ENCODE measurements around the gene MAGOH. TPM values are rescaled to one million over a fixed set of nuclear protein-coding genes. Genes with fewer than 3 reads are reported as not detected.
A peak's percentile ranks its signal among the peaks of the same experiment; 100 is the strongest.

Gene MAGOH
- total RNA-seq, 4 donors from 2014 or later, result 28.2 to 37.6 (median 32.7) TPM

DNA sequence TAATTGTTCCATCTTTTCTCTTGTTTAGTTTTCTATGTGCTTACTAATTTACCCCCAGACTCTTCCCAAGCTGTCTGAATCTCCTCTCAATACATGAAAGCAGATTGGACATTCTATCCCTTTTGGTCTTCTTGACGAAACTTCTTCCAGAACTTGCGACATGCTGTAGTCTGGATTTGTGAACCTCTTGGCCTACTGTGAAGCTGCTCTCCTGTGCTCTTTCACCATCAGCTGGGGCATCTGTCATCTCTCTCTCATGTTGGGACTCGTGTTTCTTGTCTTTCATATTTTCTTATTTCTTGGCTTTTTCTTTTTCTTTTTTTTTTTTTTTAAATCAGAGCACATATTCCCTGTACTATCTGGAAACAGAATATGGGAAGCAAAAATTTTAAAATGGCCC is 34.9 kb downstream of the MAGOH start:
- Histone ChIP-seq H3K4me1 (peaks cover 9 to 12% (median 10%) of the 10 kb centered on the region in 4 donors), H3K9me3 (peaks cover 0 to 4% (median 0%) of the 10 kb centered on the region in 4 donors), H3K27me3 (no peaks in the 10 kb centered on the region), H3K4me3 (no peak overlapping the region), H3K36me3 (peaks cover 28 to 79% (median 54%) of the 10 kb centered on the region in 4 donors), H3K27ac (replicated peaks in 1 of 4) (no peak overlapping the region)
- TF ChIP-seq, protein P1, sequence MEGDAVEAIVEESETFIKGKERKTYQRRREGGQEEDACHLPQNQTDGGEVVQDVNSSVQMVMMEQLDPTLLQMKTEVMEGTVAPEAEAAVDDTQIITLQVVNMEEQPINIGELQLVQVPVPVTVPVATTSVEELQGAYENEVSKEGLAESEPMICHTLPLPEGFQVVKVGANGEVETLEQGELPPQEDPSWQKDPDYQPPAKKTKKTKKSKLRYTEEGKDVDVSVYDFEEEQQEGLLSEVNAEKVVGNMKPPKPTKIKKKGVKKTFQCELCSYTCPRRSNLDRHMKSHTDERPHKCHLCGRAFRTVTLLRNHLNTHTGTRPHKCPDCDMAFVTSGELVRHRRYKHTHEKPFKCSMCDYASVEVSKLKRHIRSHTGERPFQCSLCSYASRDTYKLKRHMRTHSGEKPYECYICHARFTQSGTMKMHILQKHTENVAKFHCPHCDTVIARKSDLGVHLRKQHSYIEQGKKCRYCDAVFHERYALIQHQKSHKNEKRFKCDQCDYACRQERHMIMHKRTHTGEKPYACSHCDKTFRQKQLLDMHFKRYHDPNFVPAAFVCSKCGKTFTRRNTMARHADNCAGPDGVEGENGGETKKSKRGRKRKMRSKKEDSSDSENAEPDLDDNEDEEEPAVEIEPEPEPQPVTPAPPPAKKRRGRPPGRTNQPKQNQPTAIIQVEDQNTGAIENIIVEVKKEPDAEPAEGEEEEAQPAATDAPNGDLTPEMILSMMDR (IDR thresholded peaks at IDR 0.05), result no peak
- DNase-seq (ENCODE audit: extremely low spot score), result no peak
- 91% methylated on average over 3 of the region's 3 CpGs for WGBS
- intact Hi-C loops (cut with DNase I), result no loop called here

DNA sequence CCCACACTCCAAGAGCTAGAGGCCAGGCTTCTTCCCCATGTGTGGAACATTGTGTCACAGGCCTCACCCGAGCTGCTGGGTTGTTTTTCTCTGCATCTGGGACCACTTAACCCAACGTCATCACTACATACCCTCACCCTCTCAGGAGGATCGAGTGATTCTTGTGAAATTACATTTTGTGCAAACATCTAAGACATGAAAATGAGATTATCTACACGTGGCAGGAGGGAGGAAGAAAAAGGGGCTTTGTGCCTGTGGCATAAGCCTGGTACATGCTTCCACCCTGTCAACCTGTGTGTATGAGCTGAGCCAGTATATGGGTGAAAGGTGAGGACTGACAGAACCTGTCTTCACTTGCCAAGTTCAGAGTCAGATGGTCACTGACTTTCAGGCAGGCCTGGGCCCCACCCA is 40.1 kb downstream of the MAGOH start:
- H3K4me3 ChIP-seq, result peak overlapping the region in 3 of 4 donors; percentile 82 to 99 (median 99)

DNA sequence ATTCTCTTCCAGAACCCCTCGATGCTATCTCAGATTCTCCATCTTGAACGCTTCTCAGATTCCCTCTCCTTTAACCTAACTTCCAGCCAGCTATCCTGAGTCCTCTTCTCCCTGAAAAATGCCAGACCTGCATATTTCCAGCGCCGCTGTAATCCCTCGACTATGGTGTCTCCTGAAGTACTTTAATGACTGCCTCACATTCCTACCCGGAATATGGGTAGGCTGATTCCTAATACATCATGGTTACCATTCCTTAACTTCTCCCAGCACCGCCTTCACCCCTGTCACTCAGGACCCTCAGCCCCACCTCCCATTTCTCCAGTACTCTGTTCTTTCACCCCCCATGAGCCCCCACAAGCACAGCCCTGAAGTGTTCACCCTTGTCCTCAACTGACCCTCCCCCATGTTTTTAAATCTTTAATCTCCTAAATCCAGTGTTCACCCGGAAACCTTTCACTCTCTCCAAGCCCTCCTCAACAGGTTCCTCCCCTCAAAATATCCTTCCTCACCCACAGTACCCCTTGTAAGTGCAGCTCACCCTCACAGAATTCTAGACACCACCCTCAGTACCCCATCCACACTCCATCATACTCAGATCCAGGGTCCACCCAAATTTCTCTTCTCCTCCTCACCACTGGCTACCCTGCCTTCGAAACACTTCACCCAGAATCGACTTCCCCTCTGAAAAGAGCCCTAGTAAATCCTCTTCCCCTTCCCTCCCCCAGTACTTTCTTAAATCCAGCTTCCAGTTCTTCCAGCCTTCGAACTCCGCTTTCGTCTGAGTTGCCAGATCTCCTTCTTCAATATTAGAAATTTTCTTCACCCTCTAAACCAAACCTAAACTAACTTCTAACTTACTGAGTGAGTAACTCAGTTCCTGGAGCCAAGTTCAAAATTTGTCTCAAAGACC is 40.8 kb downstream of the MAGOH start:
- Histone ChIP-seq H3K4me3 (peak overlapping the region; percentile 82 to 99 (median 92)), H3K4me1 (peaks cover 33 to 42% (median 39%) of the 10 kb centered on the region in 4 donors), H3K9me3 (no peaks in the 10 kb centered on the region), H3K27me3 (no peaks in the 10 kb centered on the region), H3K36me3 (peaks cover 0 to 20% (median 17%) of the 10 kb centered on the region in 4 donors), H3K27ac (replicated peaks in 1 of 4) (peak overlapping the region; percentile 97 to 100 (median 98))
- intact Hi-C loops (cut with DNase I), result no loop called here
- no peak for DNase-seq (ENCODE audit: extremely low spot score)
- TF ChIP-seq, protein P1 (IDR thresholded peaks at IDR 0.05), result no peak
- TF ChIP-seq POLR2A (IDR thresholded peaks at IDR 0.05; ENCODE audit: low read depth), result no peak
- no peak for TF ChIP-seq POLR2AphosphoS5 (IDR thresholded peaks at IDR 0.05)
- no peak for TF ChIP-seq EP300 (IDR thresholded peaks at IDR 0.05)
- WGBS, result 34% methylated on average over 13 of the region's 13 CpGs

More for the DNA sequence above, 40.1 kb downstream of the MAGOH start:
- 55% methylated on average over 4 of the region's 4 CpGs for WGBS
- H3K27me3 ChIP-seq, result no peaks in the 10 kb centered on the region
- TF ChIP-seq EP300 (IDR thresholded peaks at IDR 0.05) (no peak), POLR2A (IDR thresholded peaks at IDR 0.05; ENCODE audit: low read depth) (no peak), POLR2AphosphoS5 (IDR thresholded peaks at IDR 0.05) (peak; percentile 28 to 55)
- TF ChIP-seq, protein P1 (IDR thresholded peaks at IDR 0.05), result no peak
- no peak for DNase-seq (ENCODE audit: extremely low spot score)
- H3K27ac ChIP-seq (replicated peaks in 1 of 4), result peak overlapping the region; percentile 97 to 100 (median 98)
- no peaks in the 10 kb centered on the region for H3K9me3 ChIP-seq
- intact Hi-C loops (cut with DNase I), result no loop called here
- peaks cover 33 to 42% (median 39%) of the 10 kb centered on the region in 4 donors for H3K4me1 ChIP-seq
- H3K36me3 ChIP-seq, result peaks cover 6 to 27% (median 23%) of the 10 kb centered on the region in 4 donors

DNA sequence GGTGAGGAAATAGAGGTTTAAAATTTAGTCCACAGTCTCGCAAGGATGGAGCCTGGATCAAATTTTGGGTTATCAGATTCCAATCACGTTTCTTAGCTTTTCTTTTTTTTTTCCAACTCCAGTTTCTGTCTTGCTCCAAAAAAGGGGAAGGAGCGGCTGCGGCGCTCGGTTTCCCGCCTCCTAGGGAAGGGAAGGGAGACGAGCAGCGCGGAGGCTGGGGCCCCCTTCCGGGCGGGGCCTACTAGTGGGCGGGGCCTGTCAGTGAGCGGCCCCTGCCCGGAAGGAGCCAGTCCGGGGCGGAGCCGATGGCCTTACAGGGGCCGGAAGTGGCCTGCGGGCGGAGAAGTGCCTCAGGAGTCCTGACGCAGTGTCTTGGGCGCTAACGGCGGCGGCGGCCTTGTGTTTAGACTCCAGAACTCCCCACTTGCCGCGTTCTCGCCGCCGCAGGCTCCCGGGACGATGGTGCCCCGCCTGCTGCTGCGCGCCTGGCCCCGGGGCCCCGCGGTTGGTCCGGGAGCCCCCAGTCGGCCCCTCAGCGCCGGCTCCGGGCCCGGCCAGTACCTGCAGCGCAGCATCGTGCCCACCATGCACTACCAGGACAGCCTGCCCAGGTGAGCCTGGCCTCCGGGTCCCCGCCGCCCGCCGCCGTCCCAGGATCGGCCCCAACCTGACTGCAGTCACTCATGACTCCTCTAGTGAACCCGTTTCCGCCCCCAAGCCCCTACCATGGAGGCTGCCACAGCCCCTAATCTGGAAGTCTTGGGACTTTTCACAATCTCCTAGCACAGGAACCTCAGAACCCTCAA is 41.6 kb downstream of the MAGOH start, which contains the start of gene CPT2:
TSS of gene CPT2 (plus strand) at position 340 of the 806 bp plus-strand sequence. CDS start at position 460, 120 bp downstream.
- H3K9me3 ChIP-seq, result no peaks in the 10 kb centered on the region
- under 1% methylated on average over 14 of the region's 57 CpGs for WGBS
- intact Hi-C loops (cut with DNase I), result no loop called here
- DNase-seq (ENCODE audit: extremely low spot score), result peak; percentile 98
- no peaks in the 10 kb centered on the region for H3K27me3 ChIP-seq
- peaks cover 0 to 13% (median 10%) of the 10 kb centered on the region in 4 donors for H3K36me3 ChIP-seq
- peak within 1 kb of the TSS; percentile 82 to 99 (median 92) for H3K4me3 ChIP-seq
- peak within 1 kb of the TSS; percentile 97 to 100 (median 98) for H3K27ac ChIP-seq (replicated peaks in 1 of 4)
- TF ChIP-seq POLR2A (IDR thresholded peaks at IDR 0.05; ENCODE audit: low read depth) (peak; percentile 96), EP300 (IDR thresholded peaks at IDR 0.05) (no peak), POLR2AphosphoS5 (IDR thresholded peaks at IDR 0.05) (peak; percentile 97 to 99)
- TF ChIP-seq, protein P1 (IDR thresholded peaks at IDR 0.05), result peak in 1 of 3 experiments; percentile 15
- H3K4me1 ChIP-seq, result peaks cover 33 to 42% (median 39%) of the 10 kb centered on the region in 4 donors

All from esophagus muscularis mucosa (tissue), 4 donors.